AG04449 (cell line): ENCODE measurements around the gene LCE2C.
"Not testable (repeated sequence)": the region's sequence is repeated elsewhere in the genome, so short reads cannot be mapped to it uniquely, and the experiment has no call there.

Experiments
- CTCF ChIA-PET: fragments of 350-600 bp; formaldehyde crosslinking; extraction: SDS; loops from one replicate; lab custom pipeline; 2021; ENCODE audit warnings: antibody characterized with exemption; lab: Yijun Ruan, JAX
- POLR2A ChIA-PET: fragments of 400-600, 350-600 bp; formaldehyde crosslinking; extraction: SDS; loops from one replicate; lab custom pipeline; 2020; ENCODE audit warnings: antibody characterized with exemption, inconsistent platforms; lab: Yijun Ruan, JAX
- DNase-seq: peaks from one replicate; pipeline ENCODE4 v3.0.0-alpha.2; 2010; ENCODE audit warnings: low read depth, low spot score
- H3K4me3 ChIP-seq: 2 replicates; pipeline ENCODE4 v1.5.1; 2011; ENCODE audit warnings: low read depth, mild to moderate bottlenecking, control low read depth, low read length
- CTCF ChIP-seq: IDR thresholded peaks from one replicate; pipeline ENCODE4 v1.5.1; 2011; ENCODE audit warnings: mild to moderate bottlenecking, moderate library complexity, low read length, control low read depth, inconsistent platforms; ENCODE audit not compliant: insufficient read depth; ENCODE audit errors: missing control alignments

Gene LCE2C

GRCh38 chr1:152674983-152675382, at the start of gene LCE2C:
Gene LCE2C (plus strand): TSS chr1:152675279. CDS start chr1:152676016, 737 bp downstream.
- CTCF ChIA-PET, H3K4me3 ChIP-seq, DNase-seq, POLR2A ChIA-PET: not testable (repeated sequence)

GRCh38 chr1:152626744-152627143, 48.3 kb upstream of the LCE2C start:
- CTCF ChIA-PET = no interaction called here
- POLR2A ChIA-PET = no interaction called here

GRCh38 chr1:152630596-152630995, 44.5 kb upstream of the LCE2C start:
- ChIA-PET CTCF (no interaction called here), POLR2A (no interaction called here)
- no peak overlapping the region for H3K4me3 ChIP-seq
- no peak for DNase-seq
- TF ChIP-seq CTCF = no peak

More at GRCh38 chr1:152626744-152627143, 48.3 kb upstream of the LCE2C start:
- no peak overlapping the region for H3K4me3 ChIP-seq
- TF ChIP-seq CTCF = no peak
- DNase-seq = no peak

- ChIA-PET POLR2A (no interaction called here), CTCF (interaction anchor here (0.7 to 1.1 kb wide), 3 partner anchors 13 to 230 kb away, joined by 3 read pairs; no protein-coding TSS in a partner anchor)
- H3K4me3 ChIP-seq = no peak overlapping the region
- DNase-seq = no peak
- no peak for TF ChIP-seq CTCF
These were observed 34.7 kb upstream of the LCE2C start for GRCh38 chr1:152640351-152640750.

GRCh38 chr1:152643945-152644344, 31.1 kb upstream of the LCE2C start:
- ChIA-PET CTCF (interaction anchor here (2.6 kb wide), 1 partner anchor 10 kb away, joined by 22 read pairs; no protein-coding TSS in a partner anchor), POLR2A (no interaction called here)
- no peak overlapping the region for H3K4me3 ChIP-seq
- TF ChIP-seq CTCF = no peak
- DNase-seq = no peak

GRCh38 chr1:152645146-152645545, 29.9 kb upstream of the LCE2C start:
- POLR2A ChIA-PET = no interaction called here
- TF ChIP-seq CTCF = no peak
- DNase-seq = no peak
- H3K4me3 ChIP-seq = no peak overlapping the region
- CTCF ChIA-PET = no interaction called here

GRCh38 chr1:152646656-152647055, 28.4 kb upstream of the LCE2C start:
- DNase-seq = no peak
- CTCF ChIA-PET = no interaction called here
- no peak overlapping the region for H3K4me3 ChIP-seq
- no peak for TF ChIP-seq CTCF
- POLR2A ChIA-PET = no interaction called here
